ENCODE measurements around the gene GON4L.

GRCh38 chr1:155715777-155716176 lies 141.2 kb downstream of the GON4L start:
- TF ChIP-seq ZNF560 (tag by site-specific recombination; IDR thresholded peaks at IDR 0.05; ENCODE audit: borderline replicate concordance) (no peak), ZNF324 (tag by site-specific recombination; IDR thresholded peaks at IDR 0.05) (no peak), PRDM4 (tag by site-specific recombination; IDR thresholded peaks at IDR 0.05) (no peak), PBX3 (CRISPR knock-in tag; IDR thresholded peaks at IDR 0.05) (no peak), YY1 (tag by site-specific recombination; IDR thresholded peaks at IDR 0.05) (no peak), ZNF202 (tag by site-specific recombination; IDR thresholded peaks at IDR 0.05; ENCODE audit: borderline replicate concordance) (no peak), ZNF280D (tag by site-specific recombination; IDR thresholded peaks at IDR 0.05) (no peak), SALL2 (tag by site-specific recombination; IDR thresholded peaks at IDR 0.05; ENCODE audit: borderline replicate concordance) (no peak)
- TF ChIP-seq, protein P1, sequence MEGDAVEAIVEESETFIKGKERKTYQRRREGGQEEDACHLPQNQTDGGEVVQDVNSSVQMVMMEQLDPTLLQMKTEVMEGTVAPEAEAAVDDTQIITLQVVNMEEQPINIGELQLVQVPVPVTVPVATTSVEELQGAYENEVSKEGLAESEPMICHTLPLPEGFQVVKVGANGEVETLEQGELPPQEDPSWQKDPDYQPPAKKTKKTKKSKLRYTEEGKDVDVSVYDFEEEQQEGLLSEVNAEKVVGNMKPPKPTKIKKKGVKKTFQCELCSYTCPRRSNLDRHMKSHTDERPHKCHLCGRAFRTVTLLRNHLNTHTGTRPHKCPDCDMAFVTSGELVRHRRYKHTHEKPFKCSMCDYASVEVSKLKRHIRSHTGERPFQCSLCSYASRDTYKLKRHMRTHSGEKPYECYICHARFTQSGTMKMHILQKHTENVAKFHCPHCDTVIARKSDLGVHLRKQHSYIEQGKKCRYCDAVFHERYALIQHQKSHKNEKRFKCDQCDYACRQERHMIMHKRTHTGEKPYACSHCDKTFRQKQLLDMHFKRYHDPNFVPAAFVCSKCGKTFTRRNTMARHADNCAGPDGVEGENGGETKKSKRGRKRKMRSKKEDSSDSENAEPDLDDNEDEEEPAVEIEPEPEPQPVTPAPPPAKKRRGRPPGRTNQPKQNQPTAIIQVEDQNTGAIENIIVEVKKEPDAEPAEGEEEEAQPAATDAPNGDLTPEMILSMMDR (tag by site-specific recombination; IDR thresholded peaks at IDR 0.05), result no peak
- TF ChIP-seq, protein P2, sequence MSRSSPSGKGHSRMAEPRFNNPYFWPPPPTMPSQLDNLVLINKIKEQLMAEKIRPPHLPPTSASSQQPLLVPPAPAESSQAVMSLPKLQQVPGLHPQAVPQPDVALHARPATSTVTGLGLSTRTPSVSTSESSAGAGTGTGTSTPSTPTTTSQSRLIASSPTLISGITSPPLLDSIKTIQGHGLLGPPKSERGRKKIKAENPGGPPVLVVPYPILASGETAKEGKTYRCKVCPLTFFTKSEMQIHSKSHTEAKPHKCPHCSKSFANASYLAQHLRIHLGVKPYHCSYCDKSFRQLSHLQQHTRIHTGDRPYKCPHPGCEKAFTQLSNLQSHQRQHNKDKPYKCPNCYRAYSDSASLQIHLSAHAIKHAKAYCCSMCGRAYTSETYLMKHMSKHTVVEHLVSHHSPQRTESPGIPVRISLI (tag by site-specific recombination; IDR thresholded peaks at IDR 0.05), result no peak
- TF ChIP-seq, protein P3, sequence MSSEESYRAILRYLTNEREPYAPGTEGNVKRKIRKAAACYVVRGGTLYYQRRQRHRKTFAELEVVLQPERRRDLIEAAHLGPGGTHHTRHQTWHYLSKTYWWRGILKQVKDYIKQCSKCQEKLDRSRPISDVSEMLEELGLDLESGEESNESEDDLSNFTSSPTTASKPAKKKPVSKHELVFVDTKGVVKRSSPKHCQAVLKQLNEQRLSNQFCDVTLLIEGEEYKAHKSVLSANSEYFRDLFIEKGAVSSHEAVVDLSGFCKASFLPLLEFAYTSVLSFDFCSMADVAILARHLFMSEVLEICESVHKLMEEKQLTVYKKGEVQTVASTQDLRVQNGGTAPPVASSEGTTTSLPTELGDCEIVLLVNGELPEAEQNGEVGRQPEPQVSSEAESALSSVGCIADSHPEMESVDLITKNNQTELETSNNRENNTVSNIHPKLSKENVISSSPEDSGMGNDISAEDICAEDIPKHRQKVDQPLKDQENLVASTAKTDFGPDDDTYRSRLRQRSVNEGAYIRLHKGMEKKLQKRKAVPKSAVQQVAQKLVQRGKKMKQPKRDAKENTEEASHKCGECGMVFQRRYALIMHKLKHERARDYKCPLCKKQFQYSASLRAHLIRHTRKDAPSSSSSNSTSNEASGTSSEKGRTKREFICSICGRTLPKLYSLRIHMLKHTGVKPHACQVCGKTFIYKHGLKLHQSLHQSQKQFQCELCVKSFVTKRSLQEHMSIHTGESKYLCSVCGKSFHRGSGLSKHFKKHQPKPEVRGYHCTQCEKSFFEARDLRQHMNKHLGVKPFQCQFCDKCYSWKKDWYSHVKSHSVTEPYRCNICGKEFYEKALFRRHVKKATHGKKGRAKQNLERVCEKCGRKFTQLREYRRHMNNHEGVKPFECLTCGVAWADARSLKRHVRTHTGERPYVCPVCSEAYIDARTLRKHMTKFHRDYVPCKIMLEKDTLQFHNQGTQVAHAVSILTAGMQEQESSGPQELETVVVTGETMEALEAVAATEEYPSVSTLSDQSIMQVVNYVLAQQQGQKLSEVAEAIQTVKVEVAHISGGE (tag by site-specific recombination; conservative IDR thresholded peaks at IDR 0.05; ENCODE audit: low read depth), result no peak
- TF ChIP-seq, protein P4, sequence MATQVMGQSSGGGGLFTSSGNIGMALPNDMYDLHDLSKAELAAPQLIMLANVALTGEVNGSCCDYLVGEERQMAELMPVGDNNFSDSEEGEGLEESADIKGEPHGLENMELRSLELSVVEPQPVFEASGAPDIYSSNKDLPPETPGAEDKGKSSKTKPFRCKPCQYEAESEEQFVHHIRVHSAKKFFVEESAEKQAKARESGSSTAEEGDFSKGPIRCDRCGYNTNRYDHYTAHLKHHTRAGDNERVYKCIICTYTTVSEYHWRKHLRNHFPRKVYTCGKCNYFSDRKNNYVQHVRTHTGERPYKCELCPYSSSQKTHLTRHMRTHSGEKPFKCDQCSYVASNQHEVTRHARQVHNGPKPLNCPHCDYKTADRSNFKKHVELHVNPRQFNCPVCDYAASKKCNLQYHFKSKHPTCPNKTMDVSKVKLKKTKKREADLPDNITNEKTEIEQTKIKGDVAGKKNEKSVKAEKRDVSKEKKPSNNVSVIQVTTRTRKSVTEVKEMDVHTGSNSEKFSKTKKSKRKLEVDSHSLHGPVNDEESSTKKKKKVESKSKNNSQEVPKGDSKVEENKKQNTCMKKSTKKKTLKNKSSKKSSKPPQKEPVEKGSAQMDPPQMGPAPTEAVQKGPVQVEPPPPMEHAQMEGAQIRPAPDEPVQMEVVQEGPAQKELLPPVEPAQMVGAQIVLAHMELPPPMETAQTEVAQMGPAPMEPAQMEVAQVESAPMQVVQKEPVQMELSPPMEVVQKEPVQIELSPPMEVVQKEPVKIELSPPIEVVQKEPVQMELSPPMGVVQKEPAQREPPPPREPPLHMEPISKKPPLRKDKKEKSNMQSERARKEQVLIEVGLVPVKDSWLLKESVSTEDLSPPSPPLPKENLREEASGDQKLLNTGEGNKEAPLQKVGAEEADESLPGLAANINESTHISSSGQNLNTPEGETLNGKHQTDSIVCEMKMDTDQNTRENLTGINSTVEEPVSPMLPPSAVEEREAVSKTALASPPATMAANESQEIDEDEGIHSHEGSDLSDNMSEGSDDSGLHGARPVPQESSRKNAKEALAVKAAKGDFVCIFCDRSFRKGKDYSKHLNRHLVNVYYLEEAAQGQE (tag by site-specific recombination; IDR thresholded peaks at IDR 0.05), result no peak

Measured in HEK293 (cell line).